Naive thymus-derived CD8-positive, alpha-beta T cell (primary cell): Measurements from ENCODE around the gene C1orf52. TPM values are rescaled to one million over a fixed set of nuclear protein-coding genes. Genes with fewer than 3 reads are reported as not detected.
"Not testable (repeated sequence)": the region's sequence is repeated elsewhere in the genome, so short reads cannot be mapped to it uniquely, and the experiment has no call there.

ENCODE experiments used
- ATAC-seq, 2 donors: fragments of 150-1000 bp; cut with Tn5 transposase in 1 of 2; sonication (Bioruptor Pico), chemical (Tn5 transposase) in 1 of 2; 1 replicate in 1 of 2; 2 replicates in 1 of 2; pipeline ENCODE4 v1.10.0; 2021; ENCODE audit warnings: mild to moderate bottlenecking in 2 of 2, moderate library complexity in 2 of 2
- POLR2A ChIA-PET: fragments of 350-600 bp; sonication (Branson Sonifier 250); formaldehyde crosslinking; loops from one replicate; lab custom pipeline; 2021; ENCODE audit warnings: antibody characterized with exemption; lab: Charles Lee
- DNase-seq, 10 donors: peaks; one replicate each; pipeline versions ENCODE4 v3.0.0 to v3.0.0-alpha.2; 2020 to 2022
- H3K27ac Mint-ChIP-seq, 10 donors: one replicate each; pipeline ENCODE4 v1.8.0; 2020 to 2022; ENCODE audit warnings: mild to moderate bottlenecking in 10 of 10, mixed read lengths in 10 of 10, moderate library complexity in 4 of 10, inconsistent platforms in 1 of 10
- H3K27me3 Mint-ChIP-seq, 5 donors: one replicate each; pipeline ENCODE4 v1.8.0; 2021 to 2022; ENCODE audit warnings: mixed read lengths in 5 of 5
- H3K36me3 Mint-ChIP-seq, 3 donors: one replicate each; pipeline ENCODE4 v1.8.0; 2020 to 2022; ENCODE audit warnings: mixed read lengths in 3 of 3, mild to moderate bottlenecking in 2 of 3, inconsistent platforms in 1 of 3
- H3K4me1 Mint-ChIP-seq, 4 donors: one replicate each; pipeline ENCODE4 v1.8.0; 2021 to 2022; ENCODE audit warnings: mixed read lengths in 4 of 4
- H3K4me3 Mint-ChIP-seq, 10 donors: one replicate each; pipeline ENCODE4 v1.8.0; 2020 to 2022; ENCODE audit warnings: mild to moderate bottlenecking in 10 of 10, mixed read lengths in 10 of 10, moderate library complexity in 6 of 10, inconsistent platforms in 1 of 10
- H3K9me3 Mint-ChIP-seq, 9 donors: one replicate each; pipeline ENCODE4 v1.8.0; 2020 to 2022; ENCODE audit warnings: mixed read lengths in 9 of 9, mild to moderate bottlenecking in 3 of 9, inconsistent platforms in 1 of 9, moderate library complexity in 1 of 9
- polyA plus RNA-seq, 3 donors: library from polyadenylated mRNA; unstranded; fragments of 300-500 nt; fragmentation: Illumina TruSeq; gene quantifications; one replicate each; pipeline ENCODE4 v1.2.3, GENCODE V29; 2021
- total RNA-seq, 8 experiments: library from RNA in 2 of 8; stranded (reverse) in 2 of 8; gene quantifications; one replicate each; pipeline ENCODE4 v1.2.3 and lab custom pipeline; 2021 to 2026

The C1orf52 gene
- total and polyA plus RNA-seq, 5 experiments from 2014 or later = 15.3 to 52.5 (median 28.7) TPM

GRCh38 chr1:85276215-85276977 is 16.9 kb upstream of the C1orf52 start, which contains the start of gene BCL10:
TSS of gene BCL10 (minus strand) at chr1:85276632. CDS start at chr1:85276352, 280 bp downstream.
- ATAC-seq (peak; percentile 95 to 97), DNase-seq (peak; percentile 94 to 98 (median 97))
- peak within 1 kb of the TSS; percentile 77 to 97 (median 96) for H3K27ac Mint-ChIP-seq
- H3K9me3 Mint-ChIP-seq = no peaks in the 10 kb centered on the region
- no peaks in the 10 kb centered on the region for H3K27me3 Mint-ChIP-seq
- peaks cover 34 to 65% (median 44%) of the 10 kb centered on the region in 4 donors for H3K4me1 Mint-ChIP-seq
- POLR2A ChIA-PET = interaction anchor here (0.6 to 3.7 kb wide), 15 partner anchors 13 to 1638 kb away, joined by 3 to 48 read pairs (median 5); partner anchors contain the start of genes C1orf52, GNG5, HS2ST1 and SAMD13
- H3K36me3 Mint-ChIP-seq = peaks cover 0 to 18% (median 0%) of the 10 kb centered on the region in 3 donors
- H3K4me3 Mint-ChIP-seq = peak within 1 kb of the TSS; percentile 81 to 95 (median 90)

- Mint-ChIP-seq H3K27ac (peak overlapping the region; percentile 77 to 97 (median 96)), H3K36me3 (peaks cover 0 to 24% (median 2%) of the 10 kb centered on the region in 3 donors), H3K4me1 (peaks cover 39 to 71% (median 49%) of the 10 kb centered on the region in 4 donors), H3K4me3 (peak overlapping the region; percentile 81 to 95 (median 90)), H3K27me3 (no peaks in the 10 kb centered on the region), H3K9me3 (no peaks in the 10 kb centered on the region)
- ATAC-seq = peak in 1 of 2 donors; percentile 2
- DNase-seq = peak in 8 of 10 donors; percentile 7 to 45 (median 36)
- POLR2A ChIA-PET = interaction anchor here (0.6 to 3.7 kb wide), 13 partner anchors 12 to 790 kb away, joined by 3 to 48 read pairs (median 5); partner anchors contain the start of genes C1orf52, GNG5, SPATA1 and SYDE2
Measured at GRCh38 chr1:85275701-85276214, 16.3 kb upstream of the C1orf52 start.

- H3K36me3 Mint-ChIP-seq = peaks cover 0 to 31% (median 6%) of the 10 kb centered on the region in 3 donors
- peak overlapping the region; percentile 77 to 97 (median 96) for H3K27ac Mint-ChIP-seq
- DNase-seq = no peak
- no peaks in the 10 kb centered on the region for H3K27me3 Mint-ChIP-seq
- POLR2A ChIA-PET = interaction anchor here (1.4 to 3.7 kb wide), 6 partner anchors 12 to 433 kb away, joined by 4 to 48 read pairs (median 10); partner anchors contain the start of genes C1orf52, SYDE2 and ZNHIT6
- H3K9me3 Mint-ChIP-seq = no peaks in the 10 kb centered on the region
- H3K4me1 Mint-ChIP-seq = peaks cover 39 to 75% (median 51%) of the 10 kb centered on the region in 4 donors
- no peak for ATAC-seq
- H3K4me3 Mint-ChIP-seq = peak overlapping the region; percentile 81 to 95 (median 90)
Measured at GRCh38 chr1:85274969-85275453, 15.5 kb upstream of the C1orf52 start.

GRCh38 chr1:85273397-85273796 is 13.9 kb upstream of the C1orf52 start:
- H3K27me3 Mint-ChIP-seq = no peaks in the 10 kb centered on the region
- peak overlapping the region in 6 of 10 donors; percentile 5 to 81 (median 18) for H3K4me3 Mint-ChIP-seq
- DNase-seq (no peak), ATAC-seq (no peak)
- H3K27ac Mint-ChIP-seq = peak overlapping the region in 8 of 10 donors; percentile 18 to 97 (median 68)
- peaks cover 41 to 72% (median 57%) of the 10 kb centered on the region in 4 donors for H3K4me1 Mint-ChIP-seq
- POLR2A ChIA-PET = no interaction called here
- H3K36me3 Mint-ChIP-seq = peaks cover 0 to 47% (median 9%) of the 10 kb centered on the region in 3 donors
- H3K9me3 Mint-ChIP-seq = no peaks in the 10 kb centered on the region

GRCh38 chr1:85268801-85269585 is 9.5 kb upstream of the C1orf52 start:
- Mint-ChIP-seq H3K9me3 (no peaks in the 10 kb centered on the region), H3K27me3 (no peaks in the 10 kb centered on the region), H3K27ac (peak overlapping the region in 6 of 10 donors; percentile 31 to 86 (median 70)), H3K36me3 (peaks cover 5 to 79% (median 9%) of the 10 kb centered on the region in 3 donors), H3K4me3 (no peak overlapping the region), H3K4me1 (peaks cover 26 to 44% (median 38%) of the 10 kb centered on the region in 4 donors)
- POLR2A ChIA-PET = no interaction called here
- no peak for DNase-seq
- no peak for ATAC-seq

GRCh38 chr1:85267313-85267712 is 7.9 kb upstream of the C1orf52 start:
- Mint-ChIP-seq H3K9me3 (no peaks in the 10 kb centered on the region), H3K4me1 (peaks cover 13 to 28% (median 23%) of the 10 kb centered on the region in 4 donors), H3K27me3 (no peaks in the 10 kb centered on the region), H3K4me3 (no peak overlapping the region), H3K36me3 (peaks cover 5 to 68% (median 9%) of the 10 kb centered on the region in 3 donors), H3K27ac (peak overlapping the region in 1 of 10 donors; percentile 19)
- DNase-seq = no peak
- ATAC-seq = no peak
- POLR2A ChIA-PET = interaction anchor here (0.6 kb wide), 1 partner anchor 98 kb away, joined by 3 read pairs; no protein-coding TSS in a partner anchor

GRCh38 chr1:85264150-85264549 is 4.7 kb upstream of the C1orf52 start:
- Mint-ChIP-seq H3K36me3 (peaks cover 2 to 45% (median 5%) of the 10 kb centered on the region in 3 donors), H3K4me3 (no peak overlapping the region), H3K4me1 (peaks cover 8 to 17% (median 12%) of the 10 kb centered on the region in 4 donors), H3K27me3 (no peaks in the 10 kb centered on the region), H3K27ac (peak overlapping the region in 2 of 10 donors; percentile 1 to 35), H3K9me3 (no peaks in the 10 kb centered on the region)
- POLR2A ChIA-PET = interaction anchor here (0.6 to 1.8 kb wide), 2 partner anchors 13 to 612 kb away, joined by 4 to 7 read pairs; partner anchors contain the start of gene BCL10
- no peak for ATAC-seq
- DNase-seq = no peak

GRCh38 chr1:85262985-85263384 is 3.5 kb upstream of the C1orf52 start:
- POLR2A ChIA-PET = interaction anchor here (0.7 to 1.8 kb wide), 2 partner anchors 13 to 14 kb away, joined by 5 to 7 read pairs; partner anchors contain the start of gene BCL10
- no peak for ATAC-seq
- no peak overlapping the region for H3K4me3 Mint-ChIP-seq
- peaks cover 4 to 41% (median 5%) of the 10 kb centered on the region in 3 donors for H3K36me3 Mint-ChIP-seq
- H3K9me3 Mint-ChIP-seq = no peaks in the 10 kb centered on the region
- peaks cover 12 to 22% (median 15%) of the 10 kb centered on the region in 4 donors for H3K4me1 Mint-ChIP-seq
- H3K27me3 Mint-ChIP-seq = no peaks in the 10 kb centered on the region
- DNase-seq = no peak
- peak overlapping the region in 3 of 10 donors; percentile 19 to 79 (median 57) for H3K27ac Mint-ChIP-seq

- Mint-ChIP-seq H3K36me3 (peaks cover 9 to 45% (median 12%) of the 10 kb centered on the region in 3 donors), H3K27ac (peak overlapping the region in 8 of 10 donors; percentile 44 to 99 (median 92)), H3K9me3 (no peaks in the 10 kb centered on the region), H3K4me1 (peaks cover 24 to 37% (median 34%) of the 10 kb centered on the region in 4 donors), H3K4me3 (peak overlapping the region; percentile 94 to 99 (median 97)), H3K27me3 (no peaks in the 10 kb centered on the region)
- DNase-seq = no peak
- ATAC-seq = no peak
- POLR2A ChIA-PET = interaction anchor here (1.0 to 4.2 kb wide), 9 partner anchors 12 to 1106 kb away, joined by 3 to 48 read pairs (median 6); partner anchors contain the start of genes BCL10 and SYDE2
Measured at GRCh38 chr1:85259912-85260274, 431 bp upstream of the C1orf52 start.

GRCh38 chr1:85258536-85259117 is 835 bp downstream of the C1orf52 start:
- Mint-ChIP-seq H3K4me1 (peaks cover 23 to 47% (median 44%) of the 10 kb centered on the region in 4 donors), H3K4me3 (peak overlapping the region; percentile 94 to 99 (median 97)), H3K27me3 (no peaks in the 10 kb centered on the region), H3K27ac (peak overlapping the region; percentile 68 to 99 (median 98)), H3K36me3 (peaks cover 4 to 49% (median 12%) of the 10 kb centered on the region in 3 donors), H3K9me3 (no peaks in the 10 kb centered on the region)
- peak in 1 of 2 donors; percentile 1 for ATAC-seq
- no peak for DNase-seq
- POLR2A ChIA-PET = interaction anchor here (0.6 to 4.2 kb wide), 13 partner anchors 8 to 1104 kb away, joined by 3 to 48 read pairs (median 4); partner anchors contain the start of genes BCL10 and SYDE2

GRCh38 chr1:85249042-85249441 is 10.4 kb downstream of the C1orf52 start:
- Mint-ChIP-seq H3K27ac (peak overlapping the region in 1 of 10 donors; percentile 64), H3K36me3 (peaks cover 2 to 30% (median 5%) of the 10 kb centered on the region in 3 donors), H3K4me1 (peaks cover 9 to 20% (median 18%) of the 10 kb centered on the region in 4 donors)
- DNase-seq, H3K27me3 Mint-ChIP-seq, ATAC-seq, H3K4me3 Mint-ChIP-seq, H3K9me3 Mint-ChIP-seq: not testable (repeated sequence)
- POLR2A ChIA-PET = interaction anchor here (1.0 kb wide), 1 partner anchor 49 kb away, joined by 3 read pairs; no protein-coding TSS in a partner anchor
